ENCODE results near the gene SLC23A1. TPM values are rescaled to one million over a fixed set of nuclear protein-coding genes. Genes with fewer than 3 reads are reported as not detected.

The SLC23A1 gene
- total and polyA plus RNA-seq, 2 donors (not counting 1 experiment from before 2014, with no cell fraction given) = 5.8 to 9.6 TPM

GRCh38 chr5:139430015-139430414 is 46.9 kb upstream of the SLC23A1 start:
- no peaks in the 10 kb centered on the region for H3K9me3 ChIP-seq (ENCODE audit: control extremely low read depth in 1 of 3, control insufficient read depth in 2 of 3, insufficient read depth in 1 of 3, low read length in 2 of 3)
- TF ChIP-seq EZH2 (IDR thresholded peaks at IDR 0.05; ENCODE audit: borderline replicate concordance, insufficient read depth, low read depth, low read length, poor library complexity, severe bottlenecking) = no peak
- TF ChIP-seq CTCF (IDR thresholded peaks at IDR 0.05) = no peak
- H3K4me1 ChIP-seq (ENCODE audit: control insufficient read depth in 2 of 2, insufficient read depth in 2 of 2, low read length in 2 of 2) = no peaks in the 10 kb centered on the region
- CTCF ChIA-PET = interaction anchor here (1.0 to 1.3 kb wide), 3 partner anchors 9 to 335 kb away, joined by 3 to 5 read pairs (median 5); partner anchors contain the start of gene DNAJC18
- no peak for DNase-seq
- no peaks in the 10 kb centered on the region for H3K27me3 ChIP-seq (replicated peaks in 1 of 4; ENCODE audit: control extremely low read depth in 1 of 4, control insufficient read depth in 3 of 4, insufficient read depth in 4 of 4, low read length in 3 of 4)
- H3K4me3 ChIP-seq (ENCODE audit: control extremely low read depth in 1 of 5, extremely low read depth in 1 of 5, insufficient read depth in 1 of 5, low read depth in 2 of 5, low read length in 4 of 5) = no peak overlapping the region
- Mint-ChIP-seq H3K27me3 (no peaks in the 10 kb centered on the region), H3K4me3 (no peak overlapping the region), H3K9me3 (ENCODE audit: insufficient read depth) (no peaks in the 10 kb centered on the region), H3K27ac (no peak overlapping the region), H3K4me1 (no peaks in the 10 kb centered on the region)
- H3K4me2 ChIP-seq (replicated peaks; ENCODE audit: low read depth, low read length, poor library complexity, severe bottlenecking) = no peak overlapping the region
- intact Hi-C loops (cut with micrococcal nuclease) = no loop called here
- no CpG with 5 or more reads among the region's 2 CpGs for WGBS (ENCODE audit: insufficient coverage)
- no peaks in the 10 kb centered on the region for H3K79me2 ChIP-seq (ENCODE audit: control insufficient read depth, insufficient read depth, low read length)
- peaks cover 0 to 6% of the 10 kb centered on the region in 2 experiments for H3K36me3 ChIP-seq (replicated peaks in 1 of 2; ENCODE audit: control extremely low read depth in 1 of 2, control insufficient read depth in 1 of 2, extremely low read depth in 1 of 2, insufficient read depth in 2 of 2, low read length in 1 of 2)
- H4K20me1 ChIP-seq (ENCODE audit: control insufficient read depth, insufficient read depth, low read length, poor library complexity, severe bottlenecking) = no peaks in the 10 kb centered on the region
- H3K27ac ChIP-seq (ENCODE audit: low read length in 2 of 2) = no peak overlapping the region
- no peak overlapping the region for H2AFZ ChIP-seq (ENCODE audit: insufficient read depth, low read depth, low read length, poor library complexity, severe bottlenecking)
- H3K9ac ChIP-seq (ENCODE audit: low read length) = no peak overlapping the region
- no peak for ATAC-seq (ENCODE audit: low read depth)
- POLR2A ChIA-PET = no interaction called here

GRCh38 chr5:139426203-139426885 is 43.2 kb upstream of the SLC23A1 start:
- ATAC-seq (ENCODE audit: low read depth) (no peak), DNase-seq (no peak)
- Histone ChIP-seq H3K27me3 (replicated peaks in 1 of 4; ENCODE audit: control extremely low read depth in 1 of 4, control insufficient read depth in 3 of 4, insufficient read depth in 4 of 4, low read length in 3 of 4) (no peaks in the 10 kb centered on the region), H3K79me2 (ENCODE audit: control insufficient read depth, insufficient read depth, low read length) (no peaks in the 10 kb centered on the region), H3K36me3 (replicated peaks in 1 of 2; ENCODE audit: control extremely low read depth in 1 of 2, control insufficient read depth in 1 of 2, extremely low read depth in 1 of 2, insufficient read depth in 2 of 2, low read length in 1 of 2) (peaks cover 0 to 8% of the 10 kb centered on the region in 2 experiments), H2AFZ (ENCODE audit: insufficient read depth, low read depth, low read length, poor library complexity, severe bottlenecking) (no peak overlapping the region), H3K9ac (ENCODE audit: low read length) (no peak overlapping the region), H3K4me3 (ENCODE audit: control extremely low read depth in 1 of 5, extremely low read depth in 1 of 5, insufficient read depth in 1 of 5, low read depth in 2 of 5, low read length in 4 of 5) (no peak overlapping the region), H3K4me1 (ENCODE audit: control insufficient read depth in 2 of 2, insufficient read depth in 2 of 2, low read length in 2 of 2) (no peaks in the 10 kb centered on the region), H3K9me3 (ENCODE audit: control extremely low read depth in 1 of 3, control insufficient read depth in 2 of 3, insufficient read depth in 1 of 3, low read length in 2 of 3) (no peaks in the 10 kb centered on the region), H4K20me1 (ENCODE audit: control insufficient read depth, insufficient read depth, low read length, poor library complexity, severe bottlenecking) (no peaks in the 10 kb centered on the region), H3K4me2 (replicated peaks; ENCODE audit: low read depth, low read length, poor library complexity, severe bottlenecking) (no peak overlapping the region), H3K27ac (ENCODE audit: low read length in 2 of 2) (no peak overlapping the region)
- 87% methylated on average over 7 of the region's 8 CpGs for WGBS (ENCODE audit: insufficient coverage)
- Mint-ChIP-seq H3K4me1 (peaks cover 2% of the 10 kb centered on the region), H3K27me3 (no peaks in the 10 kb centered on the region), H3K9me3 (ENCODE audit: insufficient read depth) (no peaks in the 10 kb centered on the region), H3K4me3 (no peak overlapping the region), H3K27ac (no peak overlapping the region)
- ChIA-PET POLR2A (no interaction called here), CTCF (interaction anchor here (1.0 kb wide), 2 partner anchors 16 to 86 kb away, joined by 3 to 4 read pairs; no protein-coding TSS in a partner anchor)
- intact Hi-C loops (cut with micrococcal nuclease) = no loop called here
- TF ChIP-seq EZH2 (IDR thresholded peaks at IDR 0.05; ENCODE audit: borderline replicate concordance, insufficient read depth, low read depth, low read length, poor library complexity, severe bottlenecking) (no peak), CTCF (IDR thresholded peaks at IDR 0.05) (no peak)
